ENCODE results near the gene IL1F10. TPM values are rescaled to one million over a fixed set of nuclear protein-coding genes. Genes with fewer than 3 reads are reported as not detected.

IL1F10 gene
- total and polyA plus RNA-seq, 2 donors: not detected

DNA sequence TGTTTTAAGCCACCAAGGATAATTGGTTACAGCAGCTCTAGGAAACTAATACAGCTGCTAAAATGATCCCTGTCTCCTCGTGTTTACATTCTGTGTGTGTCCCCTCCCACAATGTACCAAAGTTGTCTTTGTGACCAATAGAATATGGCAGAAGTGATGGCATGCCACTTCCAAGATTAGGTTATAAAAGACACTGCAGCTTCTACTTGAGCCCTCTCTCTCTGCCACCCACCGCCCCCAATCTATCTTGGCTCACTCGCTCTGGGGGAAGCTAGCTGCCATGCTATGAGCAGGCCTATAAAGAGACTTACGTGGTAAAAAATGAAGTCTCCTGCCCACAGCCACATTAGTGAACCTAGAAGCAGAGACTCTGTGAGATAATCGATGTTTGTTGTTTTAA, 3.5 kb upstream of the IL1F10 start:
- Histone ChIP-seq H3K4me3 (ENCODE audit: low read depth, low read length) (no peak overlapping the region), H3K4me1 (ENCODE audit: insufficient read depth) (no peaks in the 10 kb centered on the region), H3K36me3 (ENCODE audit: insufficient read depth) (no peaks in the 10 kb centered on the region), H3K27ac (ENCODE audit: low read depth) (no peak overlapping the region)
- DNase-seq (ENCODE audit: extremely low spot score): no peak
- WGBS: 82% methylated on average over 5 of the region's 5 CpGs

DNA sequence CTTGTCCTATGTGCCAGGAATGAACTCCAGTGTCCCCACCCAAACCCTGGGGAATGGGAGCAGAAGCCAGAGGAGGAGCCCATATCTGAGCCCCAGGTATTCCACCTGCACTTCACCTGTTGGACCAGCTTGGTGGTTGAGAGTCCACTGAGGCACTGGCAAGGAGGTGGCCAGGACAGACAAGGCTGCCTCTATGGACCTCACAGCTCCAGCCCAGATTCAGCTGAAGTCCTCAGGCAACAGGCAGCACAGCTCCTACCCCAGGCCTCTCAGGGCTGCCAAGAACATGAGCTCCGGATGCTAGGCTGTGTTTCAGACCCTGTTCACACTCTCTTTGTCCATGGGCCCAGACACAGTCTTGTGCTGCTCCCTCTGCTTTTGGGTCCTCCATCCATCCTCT, 2.9 kb upstream of the IL1F10 start:
- Histone ChIP-seq H3K4me1 (ENCODE audit: insufficient read depth) (no peaks in the 10 kb centered on the region), H3K27ac (ENCODE audit: low read depth) (no peak overlapping the region), H3K36me3 (ENCODE audit: insufficient read depth) (no peaks in the 10 kb centered on the region), H3K4me3 (ENCODE audit: low read depth, low read length) (no peak overlapping the region)
- 95% methylated on average over 1 of the region's 1 CpG for WGBS
- no peak for DNase-seq (ENCODE audit: extremely low spot score)

DNA sequence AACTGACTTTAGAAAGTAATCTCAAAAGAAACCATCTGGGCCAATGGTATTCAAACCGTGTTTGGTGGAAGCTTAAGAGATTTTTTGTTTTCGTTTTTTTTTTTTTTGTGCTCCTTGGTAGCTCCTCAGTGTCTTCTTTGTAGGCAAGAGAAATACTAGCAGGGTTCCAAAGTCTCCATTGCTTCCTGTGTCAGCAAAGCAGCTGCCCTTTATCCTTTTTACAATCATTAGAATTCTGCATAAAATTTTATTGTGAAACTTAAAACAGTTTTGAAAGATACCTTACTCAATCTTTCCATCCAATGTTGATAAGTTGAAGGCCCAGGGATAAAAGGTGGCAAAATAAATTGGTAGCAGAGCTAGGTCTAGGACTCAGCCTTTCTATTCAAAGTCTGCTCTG, 479 bp downstream of the IL1F10 start:
- Histone ChIP-seq H3K4me3 (ENCODE audit: low read depth, low read length) (no peak overlapping the region), H3K4me1 (ENCODE audit: insufficient read depth) (no peaks in the 10 kb centered on the region), H3K27ac (ENCODE audit: low read depth) (no peak overlapping the region), H3K36me3 (ENCODE audit: insufficient read depth) (no peaks in the 10 kb centered on the region)
- DNase-seq (ENCODE audit: extremely low spot score): no peak
- WGBS: 40% methylated on average over 2 of the region's 2 CpGs

DNA sequence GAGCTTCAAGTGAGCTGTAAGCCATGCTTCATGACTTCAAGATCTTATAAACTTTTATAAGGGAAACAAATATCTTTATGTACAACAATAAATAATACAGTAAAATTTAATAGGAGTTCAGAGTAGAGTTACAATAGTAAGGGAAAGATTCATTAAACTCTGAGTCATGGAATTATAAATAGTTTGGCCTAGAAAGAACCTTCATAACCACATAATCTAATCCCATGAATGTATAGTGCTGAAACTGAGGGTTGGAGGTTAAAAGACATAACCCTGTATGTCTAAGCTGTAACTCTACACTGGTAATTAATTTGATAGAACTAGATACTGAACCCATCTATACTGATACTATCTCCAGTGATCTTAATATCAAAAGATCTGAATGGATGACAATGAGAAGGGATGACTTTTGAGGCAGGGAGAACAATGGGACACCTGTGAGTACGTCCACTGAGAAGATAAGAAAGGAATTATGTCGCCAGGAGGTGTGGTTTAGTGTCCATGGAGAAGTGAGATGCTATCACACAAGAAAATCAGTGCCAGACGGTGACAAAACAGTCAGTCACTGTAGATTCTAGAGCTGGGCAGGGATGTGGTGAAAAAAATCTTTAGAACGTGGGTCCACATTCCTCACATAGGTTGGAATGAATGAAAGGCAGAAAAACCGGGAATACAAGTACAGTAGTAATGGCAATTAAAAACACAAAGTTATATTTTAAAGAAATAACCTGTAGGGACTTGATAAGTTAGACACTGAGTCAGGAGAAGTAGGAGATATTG, 1.1 kb downstream of the IL1F10 start:
- H3K27ac ChIP-seq (ENCODE audit: low read depth): no peak overlapping the region
- H3K4me3 ChIP-seq (ENCODE audit: low read depth, low read length): no peak overlapping the region
- no peaks in the 10 kb centered on the region for H3K4me1 ChIP-seq (ENCODE audit: insufficient read depth)
- no peaks in the 10 kb centered on the region for H3K36me3 ChIP-seq (ENCODE audit: insufficient read depth)
- 35% methylated on average over 5 of the region's 5 CpGs for WGBS
- DNase-seq (ENCODE audit: extremely low spot score): peak; percentile 36

DNA sequence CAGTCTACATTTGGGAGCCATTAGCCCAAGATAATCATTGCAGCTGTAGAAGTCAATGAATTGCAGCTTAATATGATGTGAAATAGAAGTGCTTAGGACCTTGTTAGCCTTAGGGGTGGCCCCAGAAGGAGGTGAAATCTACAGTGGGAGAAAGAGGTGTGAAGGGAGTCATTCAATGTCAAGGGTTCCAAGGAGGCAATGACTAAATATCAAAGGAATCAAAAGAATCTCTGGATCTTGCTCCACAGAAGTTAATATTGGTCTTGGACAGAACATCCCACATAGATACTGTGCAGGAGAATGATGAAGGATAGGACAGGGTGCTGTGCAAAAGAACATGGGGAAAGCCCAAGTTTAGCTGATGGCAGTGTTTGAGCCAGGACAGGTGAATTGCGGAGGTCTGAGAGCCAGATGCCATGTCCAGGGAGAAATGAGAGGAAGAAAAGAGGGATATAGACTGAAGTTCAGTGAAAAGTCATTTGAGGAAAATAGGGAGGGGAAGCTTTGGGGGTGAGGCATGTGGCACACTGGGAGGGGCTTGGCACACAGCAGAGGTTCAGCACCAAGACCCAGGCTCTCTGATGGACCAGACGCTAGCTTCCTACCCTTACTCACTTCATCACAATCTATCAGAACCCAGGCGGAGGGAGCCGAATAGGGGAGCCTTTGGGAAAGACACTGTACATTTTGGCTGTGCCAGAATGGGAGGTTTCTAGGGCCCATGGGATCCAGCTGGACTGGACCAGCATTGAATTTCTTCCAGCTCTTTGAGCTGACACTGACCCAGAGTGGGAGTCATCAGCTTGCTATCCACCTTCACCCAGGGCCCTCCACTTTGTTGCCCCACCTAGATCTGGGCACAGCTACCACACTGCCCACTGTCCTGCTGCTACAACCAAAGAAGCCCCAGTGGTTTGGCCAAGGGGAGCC, 2.2 kb downstream of the IL1F10 start:
- H3K4me1 ChIP-seq (ENCODE audit: insufficient read depth): no peaks in the 10 kb centered on the region
- no peak overlapping the region for H3K4me3 ChIP-seq (ENCODE audit: low read depth, low read length)
- 84% methylated on average over 4 of the region's 4 CpGs for WGBS
- H3K36me3 ChIP-seq (ENCODE audit: insufficient read depth): no peaks in the 10 kb centered on the region
- DNase-seq (ENCODE audit: extremely low spot score): no peak
- no peak overlapping the region for H3K27ac ChIP-seq (ENCODE audit: low read depth)

DNA sequence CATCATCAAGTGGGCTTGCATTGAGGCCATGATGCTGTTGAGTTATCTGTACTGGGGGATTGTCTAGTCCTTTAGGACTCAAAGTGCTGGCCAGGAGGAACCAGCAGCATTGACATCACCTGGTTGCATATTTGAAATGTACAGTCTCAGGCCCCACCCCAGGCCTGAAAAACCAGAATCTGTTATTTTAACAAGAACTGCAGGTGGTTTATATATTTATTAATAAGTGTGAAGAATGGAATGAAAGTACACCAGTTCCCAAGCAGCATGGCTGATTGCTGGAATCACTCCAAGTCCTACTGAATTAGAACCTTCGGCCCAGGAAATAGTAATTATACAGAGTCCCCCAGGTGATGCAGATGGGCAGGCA, 2.8 kb downstream of the IL1F10 start:
- DNase-seq (ENCODE audit: extremely low spot score): no peak
- 86% methylated on average over 1 of the region's 1 CpG for WGBS
- Histone ChIP-seq H3K36me3 (ENCODE audit: insufficient read depth) (no peaks in the 10 kb centered on the region), H3K27ac (ENCODE audit: low read depth) (no peak overlapping the region), H3K4me1 (ENCODE audit: insufficient read depth) (no peaks in the 10 kb centered on the region), H3K4me3 (ENCODE audit: low read depth, low read length) (no peak overlapping the region)

DNA sequence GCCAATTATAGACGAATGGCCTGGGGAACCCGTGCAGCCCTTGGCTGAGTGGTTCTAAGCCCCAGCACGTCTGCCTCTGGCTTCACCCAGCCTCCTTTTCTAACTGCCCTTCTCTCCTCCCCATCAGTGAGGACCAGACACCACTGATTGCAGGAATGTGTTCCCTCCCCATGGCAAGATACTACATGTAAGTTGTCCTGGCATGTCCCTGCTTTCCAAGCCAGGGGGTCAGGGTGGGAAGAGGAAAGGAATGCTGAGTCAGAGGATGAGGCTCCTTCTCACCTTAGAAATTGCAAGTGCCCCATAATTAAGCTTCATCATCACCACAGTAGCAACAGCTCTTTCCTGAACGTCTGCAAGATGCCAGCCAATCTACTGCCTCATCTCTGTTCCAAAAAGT, 4.8 kb downstream of the IL1F10 start:
- Histone ChIP-seq H3K4me3 (ENCODE audit: low read depth, low read length) (no peak overlapping the region), H3K4me1 (ENCODE audit: insufficient read depth) (no peaks in the 10 kb centered on the region), H3K27ac (ENCODE audit: low read depth) (no peak overlapping the region), H3K36me3 (ENCODE audit: insufficient read depth) (no peaks in the 10 kb centered on the region)
- DNase-seq (ENCODE audit: extremely low spot score): no peak
- 57% methylated on average over 4 of the region's 4 CpGs for WGBS

DNA sequence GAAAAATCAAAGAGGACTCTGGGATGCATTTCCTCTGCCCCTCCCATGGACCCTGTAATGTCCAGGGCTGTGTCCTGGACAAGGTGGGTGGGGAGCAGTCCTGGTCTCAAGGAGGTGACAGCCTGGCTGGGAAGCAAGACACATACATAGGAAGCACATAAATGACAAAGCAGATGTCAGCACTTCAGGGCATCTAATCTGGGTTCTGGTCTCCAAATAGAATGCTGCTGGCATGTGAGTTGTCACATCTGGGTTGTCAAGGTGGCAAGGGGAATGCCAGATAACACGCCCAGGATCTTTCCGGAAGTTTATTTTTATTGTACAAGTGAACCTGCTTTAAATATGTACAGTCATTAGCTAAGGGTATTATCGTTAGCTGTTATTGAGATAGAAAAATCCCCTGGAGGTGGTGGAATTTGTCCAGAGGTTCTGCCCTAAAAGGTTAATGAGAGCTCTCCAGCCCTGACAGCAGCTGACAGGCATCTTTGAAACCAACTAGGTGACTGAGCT, 5.6 kb downstream of the IL1F10 start:
- H3K36me3 ChIP-seq (ENCODE audit: insufficient read depth): no peaks in the 10 kb centered on the region
- no peak overlapping the region for H3K27ac ChIP-seq (ENCODE audit: low read depth)
- no peak for DNase-seq (ENCODE audit: extremely low spot score)
- H3K4me3 ChIP-seq (ENCODE audit: low read depth, low read length): no peak overlapping the region
- H3K4me1 ChIP-seq (ENCODE audit: insufficient read depth): no peaks in the 10 kb centered on the region
- WGBS: 43% methylated on average over 3 of the region's 3 CpGs

DNA sequence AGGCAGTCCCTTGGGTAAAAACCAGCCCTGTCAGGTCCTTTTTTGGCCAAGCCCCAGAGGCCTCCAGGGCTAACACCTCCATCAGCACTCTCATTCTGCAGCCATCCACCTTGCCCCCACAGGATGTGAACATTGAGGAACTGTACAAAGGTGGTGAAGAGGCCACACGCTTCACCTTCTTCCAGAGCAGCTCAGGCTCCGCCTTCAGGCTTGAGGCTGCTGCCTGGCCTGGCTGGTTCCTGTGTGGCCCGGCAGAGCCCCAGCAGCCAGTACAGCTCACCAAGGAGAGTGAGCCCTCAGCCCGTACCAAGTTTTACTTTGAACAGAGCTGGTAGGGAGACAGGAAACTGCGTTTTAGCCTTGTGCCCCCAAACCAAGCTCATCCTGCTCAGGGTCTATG, 7.3 kb downstream of the IL1F10 start:
- no peaks in the 10 kb centered on the region for H3K36me3 ChIP-seq (ENCODE audit: insufficient read depth)
- no peaks in the 10 kb centered on the region for H3K4me1 ChIP-seq (ENCODE audit: insufficient read depth)
- H3K27ac ChIP-seq (ENCODE audit: low read depth): no peak overlapping the region
- DNase-seq (ENCODE audit: extremely low spot score): no peak
- H3K4me3 ChIP-seq (ENCODE audit: low read depth, low read length): no peak overlapping the region
- WGBS: 72% methylated on average over 5 of the region's 5 CpGs

DNA sequence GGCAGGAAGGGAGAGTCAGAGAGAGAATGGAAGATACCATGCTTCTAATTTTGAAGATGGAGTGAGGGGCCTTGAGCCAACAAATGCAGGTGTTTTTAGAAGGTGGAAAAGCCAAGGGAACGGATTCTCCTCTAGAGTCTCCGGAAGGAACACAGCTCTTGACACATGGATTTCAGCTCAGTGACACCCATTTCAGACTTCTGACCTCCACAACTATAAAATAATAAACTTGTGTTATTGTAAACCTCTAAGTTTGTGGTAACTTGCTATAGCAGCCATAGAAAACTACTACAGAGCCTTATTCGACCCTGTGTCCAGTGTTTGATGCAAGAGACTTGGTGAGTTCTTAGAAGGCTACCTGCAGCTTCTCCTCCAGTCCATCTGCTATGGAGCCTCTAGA, 7.8 kb downstream of the IL1F10 start:
- no peak for DNase-seq (ENCODE audit: extremely low spot score)
- H3K36me3 ChIP-seq (ENCODE audit: insufficient read depth): no peaks in the 10 kb centered on the region
- 88% methylated on average over 3 of the region's 3 CpGs for WGBS
- H3K27ac ChIP-seq (ENCODE audit: low read depth): no peak overlapping the region
- no peaks in the 10 kb centered on the region for H3K4me1 ChIP-seq (ENCODE audit: insufficient read depth)
- H3K4me3 ChIP-seq (ENCODE audit: low read depth, low read length): no peak overlapping the region

DNA sequence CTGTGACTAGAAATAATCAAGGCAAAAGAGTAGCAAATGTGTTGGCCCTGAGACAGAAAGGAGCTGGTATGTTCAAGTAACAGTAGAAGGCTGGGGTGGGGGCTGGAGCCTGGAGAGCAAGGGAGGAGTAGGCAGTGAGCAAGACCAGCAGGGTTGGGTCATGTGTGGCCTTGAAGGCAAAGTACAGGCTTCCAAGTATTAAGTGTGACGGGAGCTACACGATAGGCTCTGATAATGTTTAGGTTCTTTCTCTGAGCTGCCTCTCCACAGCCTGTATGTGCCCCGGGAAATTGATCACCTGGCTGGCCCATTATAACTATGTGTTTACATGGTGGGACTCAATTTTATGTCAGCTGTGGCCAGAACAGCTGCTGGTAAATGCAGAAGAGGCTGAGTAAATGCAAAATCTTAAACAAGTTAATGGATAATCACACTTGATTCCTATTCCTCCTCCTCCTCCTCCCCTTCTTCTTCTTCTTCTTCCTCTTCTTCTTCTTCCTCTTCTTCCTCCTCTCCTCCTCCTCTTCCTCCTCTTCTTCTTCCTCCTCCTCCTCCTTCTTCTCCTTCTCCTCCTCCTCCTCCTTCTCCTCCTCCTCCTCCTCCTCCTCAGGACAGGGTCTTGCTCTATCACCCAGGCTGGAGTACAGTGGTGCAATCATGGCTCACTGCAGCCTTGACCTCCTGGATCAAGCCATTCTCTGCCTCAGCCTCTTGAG, 9.3 kb downstream of the IL1F10 start:
- no peak overlapping the region for H3K4me3 ChIP-seq (ENCODE audit: low read depth, low read length)
- no peak overlapping the region for H3K27ac ChIP-seq (ENCODE audit: low read depth)
- WGBS: 59% methylated on average over 3 of the region's 3 CpGs
- H3K4me1 ChIP-seq (ENCODE audit: insufficient read depth): no peaks in the 10 kb centered on the region
- DNase-seq (ENCODE audit: extremely low spot score): no peak
- no peaks in the 10 kb centered on the region for H3K36me3 ChIP-seq (ENCODE audit: insufficient read depth)

DNA sequence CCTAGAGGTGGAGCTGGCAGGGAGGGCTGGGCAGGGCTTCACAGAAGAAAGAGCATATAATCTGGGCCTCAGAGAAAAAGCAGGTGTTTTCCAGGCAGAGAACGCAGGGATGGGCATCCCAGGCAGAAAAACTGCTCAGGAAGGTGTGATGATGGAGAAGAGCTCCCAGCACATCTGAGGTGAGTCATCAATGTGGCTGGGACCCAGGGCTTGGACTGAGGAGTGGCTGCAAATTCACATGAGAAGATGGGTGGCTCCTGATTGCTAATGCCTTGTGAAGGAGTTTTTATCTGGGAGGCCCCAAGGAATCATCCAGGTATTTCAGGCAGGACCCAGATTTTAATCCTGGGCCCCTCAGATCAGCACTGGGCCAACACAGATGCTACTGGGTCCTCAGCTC, 10.2 kb downstream of the IL1F10 start:
- no peaks in the 10 kb centered on the region for H3K4me1 ChIP-seq (ENCODE audit: insufficient read depth)
- 51% methylated on average over 1 of the region's 1 CpG for WGBS
- no peak overlapping the region for H3K27ac ChIP-seq (ENCODE audit: low read depth)
- DNase-seq (ENCODE audit: extremely low spot score): no peak
- no peaks in the 10 kb centered on the region for H3K36me3 ChIP-seq (ENCODE audit: insufficient read depth)
- H3K4me3 ChIP-seq (ENCODE audit: low read depth, low read length): no peak overlapping the region

DNA sequence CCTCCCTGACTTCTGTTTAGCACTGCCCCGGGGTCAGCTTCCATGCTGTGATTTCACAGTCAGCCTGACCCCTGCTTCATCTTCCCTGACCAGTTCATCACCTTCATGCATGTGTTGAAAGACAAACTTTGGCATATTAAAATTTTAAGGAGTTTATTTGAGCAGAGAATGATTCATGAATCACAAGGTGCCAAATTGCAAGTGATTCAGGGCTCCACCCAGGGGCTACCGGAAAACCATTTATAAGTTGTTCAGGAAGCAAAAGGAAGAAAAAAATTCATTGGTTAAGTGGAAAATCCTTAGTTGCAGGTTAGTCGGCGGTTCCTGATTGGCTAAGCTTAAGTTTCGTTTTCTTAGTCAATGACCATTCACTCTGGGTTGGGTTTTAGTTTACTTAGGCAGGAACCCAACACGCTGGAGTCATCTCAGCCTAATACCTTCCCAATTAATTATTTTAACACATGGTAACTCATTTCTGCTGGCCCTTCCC, 10.6 kb downstream of the IL1F10 start:
- no peak overlapping the region for H3K4me3 ChIP-seq (ENCODE audit: low read depth, low read length)
- 70% methylated on average over 6 of the region's 6 CpGs for WGBS
- DNase-seq (ENCODE audit: extremely low spot score): no peak
- no peaks in the 10 kb centered on the region for H3K4me1 ChIP-seq (ENCODE audit: insufficient read depth)
- H3K27ac ChIP-seq (ENCODE audit: low read depth): no peak overlapping the region
- no peaks in the 10 kb centered on the region for H3K36me3 ChIP-seq (ENCODE audit: insufficient read depth)

All from urinary bladder (tissue), 4 donors.